Measurements from ENCODE around the gene HSD17B11.

DNA sequence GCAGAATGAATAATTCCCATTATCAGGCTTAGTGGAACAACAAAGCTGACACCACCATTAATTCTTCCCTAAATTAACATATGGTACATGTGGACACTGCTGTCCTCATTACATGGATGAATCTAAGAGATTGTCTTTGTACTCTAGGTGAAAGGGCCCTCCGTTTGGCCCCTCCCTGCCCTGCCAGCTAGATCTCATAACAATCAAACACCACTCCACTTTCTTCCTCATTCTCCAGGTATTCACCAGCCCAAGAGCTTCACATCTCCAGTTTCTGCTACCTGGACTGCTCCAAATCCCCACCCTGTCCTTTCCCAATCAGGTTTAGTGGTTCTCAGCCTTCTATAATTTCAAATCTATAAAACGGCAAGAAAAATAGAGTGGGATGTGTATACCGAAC, 3.8 kb downstream of the HSD17B11 start:
- TF ChIP-seq POLR2AphosphoS5 (IDR thresholded peaks at IDR 0.05) (no peak), POLR2A (IDR thresholded peaks at IDR 0.05) (no peak)
